OCI-LY1 (cell line): ENCODE data around the gene PPT2.

ENCODE experiments used
- EZH2 ChIP-seq: fragments of 200-600 bp; sonication (generic), shearing (Covaris generic); IDR thresholded peaks from 2 replicates; pipeline ENCODE4 v1.8.0; 2017; ENCODE audit warnings: borderline replicate concordance, mixed run types, mild to moderate bottlenecking, antibody characterized with exemption, low read length, moderate library complexity, mixed read lengths
- TF ChIP-seq, protein P1 (sequence below): fragments of 200-600 bp; sonication (generic), shearing (Covaris generic); IDR thresholded peaks from 2 replicates; pipeline ENCODE4 v1.5.1; 2017; ENCODE audit warnings: mild to moderate bottlenecking, antibody characterized with exemption, low read length, moderate library complexity, mixed read lengths

GRCh38 chr6:32168807-32169591 lies 15.1 kb downstream of the PPT2 start:
- no peak for TF ChIP-seq EZH2
- TF ChIP-seq, protein P1, sequence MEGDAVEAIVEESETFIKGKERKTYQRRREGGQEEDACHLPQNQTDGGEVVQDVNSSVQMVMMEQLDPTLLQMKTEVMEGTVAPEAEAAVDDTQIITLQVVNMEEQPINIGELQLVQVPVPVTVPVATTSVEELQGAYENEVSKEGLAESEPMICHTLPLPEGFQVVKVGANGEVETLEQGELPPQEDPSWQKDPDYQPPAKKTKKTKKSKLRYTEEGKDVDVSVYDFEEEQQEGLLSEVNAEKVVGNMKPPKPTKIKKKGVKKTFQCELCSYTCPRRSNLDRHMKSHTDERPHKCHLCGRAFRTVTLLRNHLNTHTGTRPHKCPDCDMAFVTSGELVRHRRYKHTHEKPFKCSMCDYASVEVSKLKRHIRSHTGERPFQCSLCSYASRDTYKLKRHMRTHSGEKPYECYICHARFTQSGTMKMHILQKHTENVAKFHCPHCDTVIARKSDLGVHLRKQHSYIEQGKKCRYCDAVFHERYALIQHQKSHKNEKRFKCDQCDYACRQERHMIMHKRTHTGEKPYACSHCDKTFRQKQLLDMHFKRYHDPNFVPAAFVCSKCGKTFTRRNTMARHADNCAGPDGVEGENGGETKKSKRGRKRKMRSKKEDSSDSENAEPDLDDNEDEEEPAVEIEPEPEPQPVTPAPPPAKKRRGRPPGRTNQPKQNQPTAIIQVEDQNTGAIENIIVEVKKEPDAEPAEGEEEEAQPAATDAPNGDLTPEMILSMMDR: no peak
